Natural killer cell (primary cell): ENCODE measurements around the gene LILRA6. TPM values are rescaled to one million over a fixed set of nuclear protein-coding genes. Genes with fewer than 3 reads are reported as not detected.
"Not testable (repeated sequence)": the region's sequence is repeated elsewhere in the genome, so short reads cannot be mapped to it uniquely, and the experiment has no call there.

ENCODE experiments used
- ATAC-seq, 3 donors: fragments of 150-1000 bp in 2 of 3; fragments of 200-7000 bp in 1 of 3; cut with Tn5 transposase; 1 replicate in 1 of 3; 2 replicates in 2 of 3; pipeline ENCODE4 v1.10.0; 2021; ENCODE audit warnings: mild to moderate bottlenecking in 2 of 3, moderate library complexity in 2 of 3
- DNase-seq, 2 donors: peaks; one replicate each; pipeline versions ENCODE4 v3.0.0 to v3.0.0-alpha.2; 2013 to 2021; ENCODE audit warnings: mixed read lengths in 1 of 2
- H3K27ac ChIP-seq: one replicate; pipeline ENCODE4 v1.5.1; 2013; ENCODE audit warnings: mild to moderate bottlenecking, low read length
- H3K27me3 ChIP-seq: one replicate; pipeline ENCODE4 v1.6.1; 2013; ENCODE audit warnings: low read length; ENCODE audit not compliant: control insufficient read depth, insufficient read depth
- H3K36me3 ChIP-seq: one replicate; pipeline ENCODE4 v1.6.1; 2013; ENCODE audit warnings: low read length; ENCODE audit not compliant: control insufficient read depth, insufficient read depth
- H3K4me1 ChIP-seq: one replicate; pipeline ENCODE4 v1.6.1; 2013; ENCODE audit warnings: low read length; ENCODE audit not compliant: control insufficient read depth, insufficient read depth
- H3K4me3 ChIP-seq: one replicate; pipeline ENCODE4 v1.5.1; 2013; ENCODE audit warnings: low read length
- H3K9me3 ChIP-seq: one replicate; pipeline ENCODE4 v1.6.1; 2013; ENCODE audit warnings: low read length; ENCODE audit not compliant: control insufficient read depth, insufficient read depth
- H3K27ac Mint-ChIP-seq, 2 donors: one replicate each; pipeline ENCODE4 v1.8.0; 2022; ENCODE audit warnings: mild to moderate bottlenecking in 2 of 2, mixed read lengths in 2 of 2, moderate library complexity in 1 of 2
- H3K27me3 Mint-ChIP-seq, 2 donors: one replicate each; pipeline ENCODE4 v1.8.0; 2022; ENCODE audit warnings: low read depth in 2 of 2, mixed read lengths in 2 of 2
- H3K36me3 Mint-ChIP-seq: one replicate; pipeline ENCODE4 v1.8.0; 2022; ENCODE audit warnings: mixed read lengths
- H3K4me1 Mint-ChIP-seq, 2 donors: one replicate each; pipeline ENCODE4 v1.8.0; 2022; ENCODE audit warnings: mixed read lengths in 2 of 2
- H3K4me3 Mint-ChIP-seq: one replicate; pipeline ENCODE4 v1.8.0; 2022; ENCODE audit warnings: mild to moderate bottlenecking, moderate library complexity, mixed read lengths
- H3K9me3 Mint-ChIP-seq, 2 donors: one replicate each; pipeline ENCODE4 v1.8.0; 2022; ENCODE audit warnings: mixed read lengths in 2 of 2
- CTCF ChIP-seq: fragments of 200-600 bp; IDR thresholded peaks from one replicate; pipeline ENCODE4 v1.8.0; 2022; ENCODE audit warnings: antibody characterized with exemption
- WGBS: methylation state at CpG from one replicate; pipeline ENCODE4 v1.1.7; 2013; ENCODE audit warnings: missing lambda C conversion rate; ENCODE audit not compliant: insufficient coverage; 5-methylcytosine and 5-hydroxymethylcytosine counted together
- intact Hi-C: fragments of 100-400 bp; cut with micrococcal nuclease; formaldehyde crosslinking; loops from one replicate; pipeline ENCODE4 v1.14.2; 2022
- total RNA-seq, 4 donors: library from RNA; stranded (reverse); fragments of 120-200 nt in 1 of 4; gene quantifications; one replicate each; pipeline versions ENCODE4 v1.2.3 to v1.2.4, GENCODE V29; 2013 to 2022

Gene LILRA6
- total RNA-seq, 3 donors from 2014 or later (not counting 1 experiment from before 2014, with no cell fraction given), result 2.1 to 2.6 (median 2.1) TPM

GRCh38 chr19:54273821-54274220 lies 31.2 kb upstream of the LILRA6 start:
- DNase-seq (no peak), ATAC-seq (no peak)
- Mint-ChIP-seq H3K36me3 (no peaks in the 10 kb centered on the region), H3K27ac (no peak overlapping the region), H3K9me3 (no peaks in the 10 kb centered on the region), H3K4me1 (peaks cover 0 to 4% of the 10 kb centered on the region in 2 donors), H3K27me3 (peaks cover 10 to 12% of the 10 kb centered on the region in 2 donors), H3K4me3 (no peak overlapping the region)
- WGBS, result 78% methylated on average over 2 of the region's 3 CpGs
- no peaks in the 10 kb centered on the region for H3K27me3 ChIP-seq
- H3K4me3 ChIP-seq, result no peak overlapping the region
- intact Hi-C loops, result no loop called here
- no peak overlapping the region for H3K27ac ChIP-seq
- TF ChIP-seq CTCF, result no peak
- no peaks in the 10 kb centered on the region for H3K9me3 ChIP-seq
- peaks cover 3% of the 10 kb centered on the region for H3K4me1 ChIP-seq
- no peaks in the 10 kb centered on the region for H3K36me3 ChIP-seq

GRCh38 chr19:54272181-54272580 lies 29.6 kb upstream of the LILRA6 start:
- DNase-seq, H3K36me3 Mint-ChIP-seq, H3K27me3 ChIP-seq, H3K9me3 Mint-ChIP-seq, H3K4me1 ChIP-seq, H3K27ac Mint-ChIP-seq, H3K27ac ChIP-seq, H3K4me3 ChIP-seq, H3K4me3 Mint-ChIP-seq, H3K36me3 ChIP-seq, H3K4me1 Mint-ChIP-seq, intact Hi-C loops, ATAC-seq, H3K9me3 ChIP-seq: not testable (repeated sequence)
- WGBS, result 36% methylated on average over 4 of the region's 5 CpGs
- peaks cover 15 to 21% of the 10 kb centered on the region in 2 donors for H3K27me3 Mint-ChIP-seq

GRCh38 chr19:54271587-54271986 lies 29.0 kb upstream of the LILRA6 start:
- peaks cover 15 to 21% of the 10 kb centered on the region in 2 donors for H3K27me3 Mint-ChIP-seq
- H3K27me3 ChIP-seq, H3K4me1 ChIP-seq, intact Hi-C loops, H3K9me3 ChIP-seq, H3K27ac Mint-ChIP-seq, H3K4me3 Mint-ChIP-seq, H3K4me3 ChIP-seq, H3K36me3 Mint-ChIP-seq, H3K9me3 Mint-ChIP-seq, DNase-seq, H3K27ac ChIP-seq, ATAC-seq, H3K36me3 ChIP-seq, H3K4me1 Mint-ChIP-seq: not testable (repeated sequence)
- no CpG with 5 or more reads among the region's 4 CpGs for WGBS

- intact Hi-C loops, result no loop called here
- no peak for TF ChIP-seq CTCF
- H3K27ac Mint-ChIP-seq, result no peak overlapping the region
- no peaks in the 10 kb centered on the region for H3K27me3 ChIP-seq
- WGBS, result 75% methylated on average over 8 of the region's 8 CpGs
- H3K9me3 ChIP-seq, result no peaks in the 10 kb centered on the region
- no peak overlapping the region for H3K4me3 Mint-ChIP-seq
- ATAC-seq, result no peak
- H3K9me3 Mint-ChIP-seq, result no peaks in the 10 kb centered on the region
- peaks cover 3% of the 10 kb centered on the region for H3K4me1 ChIP-seq
- no peaks in the 10 kb centered on the region for H3K36me3 ChIP-seq
- no peak overlapping the region for H3K27ac ChIP-seq
- peaks cover 15 to 21% of the 10 kb centered on the region in 2 donors for H3K27me3 Mint-ChIP-seq
- no peaks in the 10 kb centered on the region for H3K36me3 Mint-ChIP-seq
- peaks cover 0 to 4% of the 10 kb centered on the region in 2 donors for H3K4me1 Mint-ChIP-seq
- no peak for DNase-seq
- no peak overlapping the region for H3K4me3 ChIP-seq
Observed at GRCh38 chr19:54271106-54271505, 28.5 kb upstream of the LILRA6 start.
